ENCODE results near the gene CS.
A peak's percentile ranks its signal among the peaks of the same experiment; 100 is the strongest.

Gene CS

DNA sequence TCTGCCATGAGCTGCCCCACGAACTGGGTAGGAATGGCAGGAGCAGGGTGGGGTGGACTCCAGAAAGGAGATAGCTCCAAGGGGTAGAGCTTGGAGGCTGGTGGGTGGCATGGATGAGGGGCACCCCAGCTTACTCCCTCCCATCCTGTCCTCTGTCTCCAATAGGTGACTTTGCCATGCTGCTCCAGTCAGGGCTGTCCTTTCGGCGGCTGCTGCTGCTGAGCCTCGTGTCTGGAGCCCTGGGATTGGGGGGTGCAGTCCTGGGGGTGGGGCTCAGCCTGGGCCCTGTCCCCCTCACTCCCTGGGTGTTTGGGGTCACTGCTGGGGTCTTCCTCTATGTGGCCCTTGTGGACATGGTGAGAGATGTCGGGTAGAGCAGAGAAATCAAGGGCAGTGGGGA lies 63.1 kb downstream of the CS start:
- peaks cover 25% of the 10 kb centered on the region for H3K36me3 ChIP-seq (ENCODE audit: low read depth)
- no peaks in the 10 kb centered on the region for H3K4me1 ChIP-seq (ENCODE audit: insufficient read depth, poor library complexity, severe bottlenecking)
- H3K4me3 ChIP-seq (ENCODE audit: severe bottlenecking), result no peak overlapping the region
- no peaks in the 10 kb centered on the region for H3K9me3 ChIP-seq (ENCODE audit: severe bottlenecking)
- no peak for DNase-seq (ENCODE audit: low spot score)
- TF ChIP-seq, protein P1, sequence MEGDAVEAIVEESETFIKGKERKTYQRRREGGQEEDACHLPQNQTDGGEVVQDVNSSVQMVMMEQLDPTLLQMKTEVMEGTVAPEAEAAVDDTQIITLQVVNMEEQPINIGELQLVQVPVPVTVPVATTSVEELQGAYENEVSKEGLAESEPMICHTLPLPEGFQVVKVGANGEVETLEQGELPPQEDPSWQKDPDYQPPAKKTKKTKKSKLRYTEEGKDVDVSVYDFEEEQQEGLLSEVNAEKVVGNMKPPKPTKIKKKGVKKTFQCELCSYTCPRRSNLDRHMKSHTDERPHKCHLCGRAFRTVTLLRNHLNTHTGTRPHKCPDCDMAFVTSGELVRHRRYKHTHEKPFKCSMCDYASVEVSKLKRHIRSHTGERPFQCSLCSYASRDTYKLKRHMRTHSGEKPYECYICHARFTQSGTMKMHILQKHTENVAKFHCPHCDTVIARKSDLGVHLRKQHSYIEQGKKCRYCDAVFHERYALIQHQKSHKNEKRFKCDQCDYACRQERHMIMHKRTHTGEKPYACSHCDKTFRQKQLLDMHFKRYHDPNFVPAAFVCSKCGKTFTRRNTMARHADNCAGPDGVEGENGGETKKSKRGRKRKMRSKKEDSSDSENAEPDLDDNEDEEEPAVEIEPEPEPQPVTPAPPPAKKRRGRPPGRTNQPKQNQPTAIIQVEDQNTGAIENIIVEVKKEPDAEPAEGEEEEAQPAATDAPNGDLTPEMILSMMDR (IDR thresholded peaks at IDR 0.05; ENCODE audit: poor library complexity, severe bottlenecking), result no peak
- no peak overlapping the region for H3K27ac ChIP-seq (ENCODE audit: poor library complexity, severe bottlenecking)
- H3K27me3 ChIP-seq (ENCODE audit: insufficient read depth, poor library complexity, severe bottlenecking), result no peaks in the 10 kb centered on the region
- no peak for ATAC-seq (ENCODE audit: low read depth)

DNA sequence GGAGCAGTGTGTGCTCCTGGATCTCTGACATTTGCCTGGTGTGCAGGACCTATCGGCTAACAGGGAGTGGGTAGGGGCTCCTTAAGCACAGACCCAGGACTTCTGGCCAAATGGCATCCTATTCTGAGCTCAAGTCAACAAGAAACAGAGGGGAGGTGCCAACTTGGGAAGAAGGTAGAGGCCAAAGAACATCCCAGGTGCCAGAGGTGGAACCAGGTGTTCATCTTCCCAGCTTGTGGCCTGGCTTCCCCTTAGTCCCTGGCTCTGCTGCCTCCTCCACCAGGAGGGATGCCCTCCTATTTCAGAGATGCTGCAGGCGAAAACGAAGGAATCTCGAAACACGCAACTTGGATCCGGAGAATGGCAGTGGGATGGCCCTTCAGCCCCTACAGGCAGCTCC lies 64.0 kb downstream of the CS start:
- Histone ChIP-seq H3K27ac (ENCODE audit: poor library complexity, severe bottlenecking) (no peak overlapping the region), H3K4me1 (ENCODE audit: insufficient read depth, poor library complexity, severe bottlenecking) (no peaks in the 10 kb centered on the region), H3K27me3 (ENCODE audit: insufficient read depth, poor library complexity, severe bottlenecking) (no peaks in the 10 kb centered on the region), H3K9me3 (ENCODE audit: severe bottlenecking) (no peaks in the 10 kb centered on the region), H3K36me3 (ENCODE audit: low read depth) (peaks cover 17% of the 10 kb centered on the region), H3K4me3 (ENCODE audit: severe bottlenecking) (no peak overlapping the region)
- TF ChIP-seq, protein P1 (IDR thresholded peaks at IDR 0.05; ENCODE audit: poor library complexity, severe bottlenecking), result no peak
- ATAC-seq (ENCODE audit: low read depth) (no peak), DNase-seq (ENCODE audit: low spot score) (no peak)

DNA sequence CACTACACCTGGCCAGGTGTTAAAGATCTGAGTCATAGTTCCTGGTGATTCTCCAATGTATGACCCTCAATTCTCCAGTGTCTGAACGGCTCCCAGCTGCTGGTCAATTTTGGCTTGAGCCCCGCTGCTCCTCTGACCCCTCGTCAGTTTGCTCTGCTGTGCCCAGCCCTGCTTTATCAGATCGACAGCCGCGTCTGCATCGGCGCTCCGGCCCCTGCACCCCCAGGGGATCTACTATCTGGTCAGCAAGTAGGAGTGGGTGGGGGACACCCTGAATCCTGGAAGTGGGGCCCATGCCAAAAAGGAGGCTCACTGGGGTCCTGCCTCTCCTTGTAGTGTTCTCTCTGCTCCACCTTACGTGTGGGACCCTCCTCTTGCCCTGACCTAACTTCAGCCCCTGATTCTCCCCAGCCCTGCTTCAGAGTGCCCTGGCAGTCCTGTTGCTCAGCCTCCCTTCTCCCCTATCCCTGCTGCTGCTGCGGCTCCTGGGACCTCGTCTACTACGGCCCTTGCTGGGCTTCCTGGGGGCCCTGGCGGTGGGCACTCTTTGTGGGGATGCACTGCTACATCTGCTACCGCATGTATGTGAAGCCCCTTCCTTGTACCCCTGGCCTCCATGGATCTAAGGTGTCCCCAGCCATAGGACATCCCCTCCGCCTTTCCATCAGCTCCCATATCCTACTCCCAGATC lies 65.2 kb downstream of the CS start:
- ATAC-seq (ENCODE audit: low read depth), result 0 out of 3 replicates have a peak, but pooled peaks have one; percentile 13
- Histone ChIP-seq H3K4me1 (ENCODE audit: insufficient read depth, poor library complexity, severe bottlenecking) (no peaks in the 10 kb centered on the region), H3K9me3 (ENCODE audit: severe bottlenecking) (no peaks in the 10 kb centered on the region), H3K27me3 (ENCODE audit: insufficient read depth, poor library complexity, severe bottlenecking) (no peaks in the 10 kb centered on the region), H3K36me3 (ENCODE audit: low read depth) (peaks cover 9% of the 10 kb centered on the region; the same call in 1 of the 2 replicates), H3K27ac (ENCODE audit: poor library complexity, severe bottlenecking) (no peak overlapping the region), H3K4me3 (ENCODE audit: severe bottlenecking) (no peak overlapping the region)
- DNase-seq (ENCODE audit: low spot score), result no peak
- TF ChIP-seq, protein P1 (IDR thresholded peaks at IDR 0.05; ENCODE audit: poor library complexity, severe bottlenecking), result no peak

DNA sequence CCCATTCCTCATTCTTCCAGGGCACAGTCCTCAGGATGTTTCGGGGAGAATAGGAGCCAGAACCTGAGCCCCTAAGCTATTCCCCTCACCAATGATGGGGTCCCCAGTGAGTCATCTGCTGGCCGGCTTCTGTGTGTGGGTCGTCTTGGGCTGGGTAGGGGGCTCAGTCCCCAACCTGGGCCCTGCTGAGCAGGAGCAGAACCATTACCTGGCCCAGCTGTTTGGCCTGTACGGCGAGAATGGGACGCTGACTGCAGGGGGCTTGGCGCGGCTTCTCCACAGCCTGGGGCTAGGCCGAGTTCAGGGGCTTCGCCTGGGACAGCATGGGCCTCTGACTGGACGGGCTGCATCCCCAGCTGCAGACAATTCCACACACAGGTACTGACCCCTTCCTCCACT lies 68.9 kb downstream of the CS start:
- TF ChIP-seq, protein P1 (IDR thresholded peaks at IDR 0.05; ENCODE audit: poor library complexity, severe bottlenecking), result no peak
- Histone ChIP-seq H3K27me3 (ENCODE audit: insufficient read depth, poor library complexity, severe bottlenecking) (no peaks in the 10 kb centered on the region), H3K4me3 (ENCODE audit: severe bottlenecking) (no peak overlapping the region), H3K36me3 (ENCODE audit: low read depth) (peaks cover 10% of the 10 kb centered on the region), H3K27ac (ENCODE audit: poor library complexity, severe bottlenecking) (no peak overlapping the region), H3K9me3 (ENCODE audit: severe bottlenecking) (no peaks in the 10 kb centered on the region), H3K4me1 (ENCODE audit: insufficient read depth, poor library complexity, severe bottlenecking) (no peaks in the 10 kb centered on the region)
- DNase-seq (ENCODE audit: low spot score), result no peak
- no peak for ATAC-seq (ENCODE audit: low read depth)

DNA sequence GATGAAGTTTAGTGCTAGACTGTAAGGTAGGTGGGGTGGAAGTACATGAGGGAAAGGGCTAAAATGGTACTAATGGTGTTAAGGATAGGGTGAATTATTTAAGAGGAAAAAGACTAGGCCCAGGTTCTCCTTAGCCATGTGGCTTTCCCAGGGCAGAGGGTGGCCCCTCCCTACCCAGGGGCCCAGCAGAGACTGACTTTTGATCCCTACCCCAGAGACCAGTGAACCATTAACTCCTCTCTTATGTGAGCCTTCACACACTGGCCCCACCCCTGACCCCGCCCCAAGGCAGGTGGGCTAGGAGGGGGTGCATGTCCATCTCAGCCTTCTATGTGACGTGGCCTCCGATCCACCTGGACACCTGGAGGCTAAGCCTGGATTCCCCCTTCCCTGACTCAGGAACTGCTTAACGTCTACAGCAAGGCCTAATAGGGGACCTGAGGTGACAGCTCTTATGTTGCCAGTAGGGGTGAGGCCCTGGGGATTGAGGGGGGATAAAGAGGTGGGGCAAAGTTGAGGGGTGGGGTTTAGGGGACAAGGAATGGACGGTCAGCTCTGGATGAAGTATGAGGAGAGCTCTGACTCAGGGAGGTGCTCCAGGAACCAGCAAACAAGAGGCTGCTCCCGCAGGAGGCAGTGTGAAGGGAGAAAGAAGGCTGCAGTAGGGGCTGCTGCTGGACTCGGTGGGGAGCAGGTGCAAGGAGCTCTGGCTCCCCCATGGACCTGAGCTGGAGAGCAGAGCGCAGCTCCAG lies 69.5 kb downstream of the CS start:
- DNase-seq (ENCODE audit: low spot score), result no peak
- TF ChIP-seq, protein P1 (IDR thresholded peaks at IDR 0.05; ENCODE audit: poor library complexity, severe bottlenecking), result no peak
- H3K4me3 ChIP-seq (ENCODE audit: severe bottlenecking), result no peak overlapping the region

More for the DNA sequence above, 69.5 kb downstream of the CS start:
- Histone ChIP-seq H3K27me3 (ENCODE audit: insufficient read depth, poor library complexity, severe bottlenecking) (no peaks in the 10 kb centered on the region), H3K9me3 (ENCODE audit: severe bottlenecking) (no peaks in the 10 kb centered on the region), H3K36me3 (ENCODE audit: low read depth) (peaks cover 10% of the 10 kb centered on the region), H3K27ac (ENCODE audit: poor library complexity, severe bottlenecking) (no peak overlapping the region), H3K4me1 (ENCODE audit: insufficient read depth, poor library complexity, severe bottlenecking) (no peaks in the 10 kb centered on the region)
- ATAC-seq (ENCODE audit: low read depth), result no peak

Measured in RWPE2 (cell line).